PFSK-1 (cell line): ENCODE results near the gene ADAM17.

Experiments
- FOXP2 ChIP-seq: optimal IDR thresholded peaks from 2 replicates; pipeline ENCODE3; 2011; ENCODE audit warnings: borderline replicate concordance, control low read depth, inconsistent platforms; ENCODE audit not compliant: insufficient read depth; ENCODE audit errors: extremely low read length, extremely low read depth
- POLR2AphosphoS5 ChIP-seq: IDR thresholded peaks from 2 replicates; pipeline ENCODE4 v1.6.1; 2012; ENCODE audit warnings: low read depth, mild to moderate bottlenecking, control low read depth, low read length, moderate library complexity
- REST ChIP-seq, 2 experiments: IDR thresholded peaks; 2 replicates each; pipeline versions ENCODE4 v1.6.1 to v1.8.0; 2011 to 2012; ENCODE audit warnings: low read depth in 2 of 2, low read length in 2 of 2, control low read depth in 1 of 2, inconsistent platforms in 1 of 2, mild to moderate bottlenecking in 1 of 2, moderate library complexity in 1 of 2; ENCODE audit not compliant: insufficient read depth in 1 of 2
- SIN3A ChIP-seq: IDR thresholded peaks from 2 replicates; pipeline ENCODE4 v1.6.1; 2012; ENCODE audit warnings: mild to moderate bottlenecking, low read length, moderate library complexity, borderline replicate concordance; ENCODE audit not compliant: insufficient read depth
- TAF1 ChIP-seq: IDR thresholded peaks from 2 replicates; pipeline ENCODE4 v1.6.1; 2012; ENCODE audit warnings: low read length, control low read depth, borderline replicate concordance; ENCODE audit not compliant: insufficient read depth

ADAM17 gene

DNA sequence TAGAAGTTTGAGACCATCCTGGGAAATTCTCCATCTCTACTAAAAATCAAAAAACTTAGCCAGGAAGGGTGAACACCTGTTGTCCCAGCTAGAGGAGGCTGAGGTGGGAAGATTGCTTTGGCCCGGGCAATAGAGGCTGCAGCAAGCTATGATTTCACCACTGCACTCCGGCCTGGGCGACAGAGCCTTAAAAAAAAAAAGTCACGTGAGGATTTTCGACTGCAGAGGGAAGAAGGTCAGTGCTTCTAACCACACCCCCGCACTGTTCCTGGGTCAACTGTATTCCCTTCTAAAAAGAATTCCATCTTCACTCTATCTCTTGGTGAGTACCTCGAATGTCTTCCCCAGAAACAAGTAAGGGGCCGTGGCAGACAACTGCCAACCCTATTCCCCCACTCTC lies 31.3 kb downstream of the ADAM17 start:
- TF ChIP-seq TAF1: no peak
- TF ChIP-seq FOXP2: no peak
- TF ChIP-seq SIN3A: no peak
- TF ChIP-seq POLR2AphosphoS5: no peak
- no peak for TF ChIP-seq REST (IDR thresholded peaks at IDR 0.05; ENCODE audit: insufficient read depth in 1 of 2, low read depth in 2 of 2, low read length in 2 of 2)

DNA sequence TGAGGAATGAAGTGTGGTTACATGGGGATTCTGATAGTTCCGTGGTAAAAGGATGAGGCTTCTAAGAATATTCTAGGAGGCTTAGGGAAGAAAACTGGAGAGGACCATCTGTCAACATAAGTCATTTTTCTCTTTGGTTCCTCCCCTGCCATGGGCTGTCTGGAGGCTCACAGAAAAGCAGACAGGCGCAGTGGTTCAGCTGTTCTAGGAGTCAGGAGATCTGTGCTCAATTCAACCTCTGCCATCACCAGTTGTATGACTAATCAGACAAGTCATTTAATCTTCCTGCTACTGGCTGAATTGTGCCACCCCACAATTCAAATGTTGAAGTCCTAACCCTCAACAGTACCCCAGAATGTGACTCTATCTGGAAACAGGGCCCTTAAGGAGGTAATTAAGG lies 36.4 kb downstream of the ADAM17 start:
- TF ChIP-seq SIN3A (no peak), POLR2AphosphoS5 (no peak), TAF1 (no peak), REST (IDR thresholded peaks at IDR 0.05; ENCODE audit: insufficient read depth in 1 of 2, low read depth in 2 of 2, low read length in 2 of 2) (no peak), FOXP2 (no peak)

DNA sequence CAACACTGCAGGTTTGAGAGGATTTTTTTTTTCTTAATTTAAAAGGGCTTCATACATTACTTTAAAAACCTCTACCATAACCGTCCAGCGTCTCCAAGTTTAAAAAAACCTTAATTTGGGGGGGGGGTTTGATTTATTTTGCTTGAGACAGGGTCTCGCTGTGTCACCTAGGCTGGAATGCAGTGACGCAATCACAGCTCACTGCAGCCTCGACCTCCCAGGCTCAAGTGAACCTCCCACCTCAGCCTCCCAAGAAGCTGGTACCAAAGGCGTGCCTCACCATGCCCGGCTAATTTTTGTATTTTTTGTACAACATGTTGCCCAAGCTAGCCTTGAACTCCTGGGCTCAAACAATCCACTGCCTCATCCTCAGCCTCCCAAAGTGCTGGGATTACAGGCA lies 36.9 kb downstream of the ADAM17 start:
- TF ChIP-seq FOXP2: no peak
- no peak for TF ChIP-seq POLR2AphosphoS5
- no peak for TF ChIP-seq TAF1
- TF ChIP-seq REST (IDR thresholded peaks at IDR 0.05; ENCODE audit: insufficient read depth in 1 of 2, low read depth in 2 of 2, low read length in 2 of 2): no peak
- TF ChIP-seq SIN3A: no peak

DNA sequence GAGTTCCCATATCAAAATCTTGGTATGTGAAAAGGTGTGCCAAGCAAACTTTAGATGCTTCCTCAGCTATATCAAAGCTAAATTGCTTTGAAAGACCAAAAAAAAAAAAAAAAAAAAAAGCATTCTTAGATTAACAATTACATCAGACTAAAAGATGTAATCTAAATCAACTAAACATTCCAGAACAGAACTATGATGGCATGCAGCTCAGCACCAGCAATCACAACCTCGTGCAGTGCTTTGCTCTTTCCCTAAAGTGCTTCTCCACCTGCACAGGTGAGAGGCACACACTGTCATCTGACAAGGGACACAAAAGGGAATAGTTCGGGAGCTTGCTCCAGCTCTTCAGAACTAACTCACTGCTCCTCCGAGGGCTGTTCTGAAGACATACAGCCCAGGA lies 37.5 kb downstream of the ADAM17 start:
- no peak for TF ChIP-seq FOXP2
- no peak for TF ChIP-seq POLR2AphosphoS5
- no peak for TF ChIP-seq SIN3A
- TF ChIP-seq TAF1: no peak
- no peak for TF ChIP-seq REST (IDR thresholded peaks at IDR 0.05; ENCODE audit: insufficient read depth in 1 of 2, low read depth in 2 of 2, low read length in 2 of 2)

DNA sequence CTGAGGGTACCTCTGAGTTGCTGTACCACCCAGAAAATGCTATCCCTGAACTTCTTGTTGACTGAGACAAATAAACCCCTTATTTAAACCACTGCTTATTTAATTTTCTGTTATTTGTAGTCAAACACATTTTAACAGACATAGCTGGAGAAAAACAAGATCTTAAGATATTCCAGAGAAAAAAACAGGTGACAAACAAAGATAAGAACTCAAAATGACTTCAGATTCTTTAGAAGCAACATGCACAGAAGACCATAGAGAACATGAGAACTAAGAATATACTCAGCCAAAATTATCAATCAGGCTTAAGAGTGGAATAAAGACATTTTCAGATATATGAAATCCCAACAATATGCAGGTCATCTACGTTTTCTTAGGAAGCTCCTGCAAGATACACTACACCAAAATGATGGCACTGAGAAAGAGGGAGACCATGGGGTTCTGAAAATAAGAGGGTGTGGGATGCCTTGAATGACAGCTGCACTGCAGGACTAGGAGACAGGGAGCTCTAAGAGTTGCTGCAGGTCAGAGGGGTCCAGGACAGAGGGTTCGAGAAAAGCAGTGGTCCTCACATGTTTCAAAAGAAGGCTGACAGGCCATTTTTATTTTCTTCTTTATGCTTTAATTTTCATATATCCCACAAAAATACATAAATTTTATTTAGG lies 38.4 kb downstream of the ADAM17 start:
- TF ChIP-seq TAF1 (no peak), SIN3A (no peak), REST (IDR thresholded peaks at IDR 0.05; ENCODE audit: insufficient read depth in 1 of 2, low read depth in 2 of 2, low read length in 2 of 2) (no peak), FOXP2 (no peak), POLR2AphosphoS5 (no peak)
